ENCODE results near the gene RGS8.

The RGS8 gene

GRCh38 chr1:182680408-182680807, 4.0 kb downstream of the RGS8 start:
- TF ChIP-seq, protein P1, sequence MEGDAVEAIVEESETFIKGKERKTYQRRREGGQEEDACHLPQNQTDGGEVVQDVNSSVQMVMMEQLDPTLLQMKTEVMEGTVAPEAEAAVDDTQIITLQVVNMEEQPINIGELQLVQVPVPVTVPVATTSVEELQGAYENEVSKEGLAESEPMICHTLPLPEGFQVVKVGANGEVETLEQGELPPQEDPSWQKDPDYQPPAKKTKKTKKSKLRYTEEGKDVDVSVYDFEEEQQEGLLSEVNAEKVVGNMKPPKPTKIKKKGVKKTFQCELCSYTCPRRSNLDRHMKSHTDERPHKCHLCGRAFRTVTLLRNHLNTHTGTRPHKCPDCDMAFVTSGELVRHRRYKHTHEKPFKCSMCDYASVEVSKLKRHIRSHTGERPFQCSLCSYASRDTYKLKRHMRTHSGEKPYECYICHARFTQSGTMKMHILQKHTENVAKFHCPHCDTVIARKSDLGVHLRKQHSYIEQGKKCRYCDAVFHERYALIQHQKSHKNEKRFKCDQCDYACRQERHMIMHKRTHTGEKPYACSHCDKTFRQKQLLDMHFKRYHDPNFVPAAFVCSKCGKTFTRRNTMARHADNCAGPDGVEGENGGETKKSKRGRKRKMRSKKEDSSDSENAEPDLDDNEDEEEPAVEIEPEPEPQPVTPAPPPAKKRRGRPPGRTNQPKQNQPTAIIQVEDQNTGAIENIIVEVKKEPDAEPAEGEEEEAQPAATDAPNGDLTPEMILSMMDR (IDR thresholded peaks at IDR 0.05; ENCODE audit: low read depth, low read length): no peak
- no peak for DNase-seq (ENCODE audit: extremely low read depth, low read depth)

DNA sequence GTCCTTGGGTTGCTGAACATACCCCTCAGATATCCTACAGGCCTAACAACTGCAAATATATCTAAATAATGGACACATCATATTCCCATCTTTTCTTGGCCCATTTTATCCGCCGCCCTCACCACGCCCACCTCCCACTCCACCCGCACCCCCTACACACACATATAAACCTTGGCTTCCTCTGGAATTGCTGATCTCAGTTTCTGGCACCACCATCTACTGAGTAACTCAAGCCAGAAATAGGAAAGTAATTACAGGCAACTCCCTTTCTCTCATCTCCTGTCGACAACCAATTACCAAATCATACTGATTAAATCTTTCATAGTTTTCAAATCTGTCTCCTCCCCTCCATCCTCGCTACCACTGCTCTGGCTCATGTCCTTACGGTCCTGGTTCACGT, 4.7 kb downstream of the RGS8 start:
- DNase-seq (ENCODE audit: extremely low read depth, low read depth): no peak
- TF ChIP-seq, protein P1 (IDR thresholded peaks at IDR 0.05; ENCODE audit: low read depth, low read length): no peak

- TF ChIP-seq, protein P1 (IDR thresholded peaks at IDR 0.05; ENCODE audit: low read depth, low read length): no peak
- no peak for DNase-seq (ENCODE audit: extremely low read depth, low read depth)
These were observed 6.8 kb downstream of the RGS8 start for GRCh38 chr1:182677397-182678098.

GRCh38 chr1:182676274-182676673, 8.1 kb downstream of the RGS8 start:
- TF ChIP-seq, protein P1 (IDR thresholded peaks at IDR 0.05; ENCODE audit: low read depth, low read length): no peak
- DNase-seq (ENCODE audit: extremely low read depth, low read depth): no peak

DNA sequence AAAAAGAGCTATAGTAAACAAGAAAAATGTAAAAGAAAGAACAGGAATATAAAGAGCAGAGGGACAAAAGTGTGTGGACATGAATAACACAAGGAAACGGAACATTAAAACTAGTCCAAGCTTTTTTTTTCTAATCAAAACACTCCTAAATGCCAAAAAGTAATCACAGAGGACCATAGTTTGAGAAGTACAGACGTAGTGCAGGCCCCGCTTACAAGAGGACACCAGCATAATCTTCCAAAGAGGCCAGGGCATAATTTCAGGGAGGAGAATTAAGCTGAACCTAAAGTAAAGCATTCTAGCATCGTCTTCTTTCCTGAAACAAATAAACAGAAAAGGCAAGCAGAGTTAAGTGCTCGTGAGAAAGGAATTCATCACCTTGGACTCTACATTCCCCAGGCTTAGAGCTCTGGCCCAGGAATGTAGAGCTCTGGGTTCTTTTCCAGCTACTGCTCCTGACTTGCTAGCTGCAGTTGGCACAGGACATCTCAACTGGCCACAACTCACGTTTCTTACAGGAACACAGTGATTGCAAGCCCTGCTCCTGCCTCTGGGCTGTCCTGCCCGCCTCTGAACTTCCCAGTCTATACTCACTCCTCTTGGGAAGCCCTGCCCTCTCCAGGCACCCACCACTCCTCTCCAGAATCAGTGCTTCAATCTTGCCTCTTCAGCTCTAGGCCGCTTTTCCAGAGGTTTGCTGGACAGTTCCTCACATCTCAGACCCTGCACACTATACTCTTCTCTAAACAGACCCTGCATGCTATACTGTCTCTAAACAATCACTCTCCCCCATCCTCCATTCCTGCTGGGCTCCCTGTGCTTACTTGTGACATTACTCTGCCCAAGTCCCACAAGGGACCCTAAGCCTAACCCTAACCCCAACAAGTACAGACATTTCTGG, 9.8 kb downstream of the RGS8 start:
- TF ChIP-seq, protein P1 (IDR thresholded peaks at IDR 0.05; ENCODE audit: low read depth, low read length): no peak
- DNase-seq (ENCODE audit: extremely low read depth, low read depth): no peak

- TF ChIP-seq, protein P1 (IDR thresholded peaks at IDR 0.05; ENCODE audit: low read depth, low read length): no peak
These were observed 11.9 kb downstream of the RGS8 start for GRCh38 chr1:182672487-182672836.

More at GRCh38 chr1:182672487-182672836, 11.9 kb downstream of the RGS8 start:
- DNase-seq (ENCODE audit: extremely low read depth, low read depth): no peak
